HepG2 (cell line): ENCODE results near the gene RRBP1. TPM values are rescaled to one million over a fixed set of nuclear protein-coding genes. Genes with fewer than 3 reads are reported as not detected.
A peak's percentile ranks its signal among the peaks of the same experiment; 100 is the strongest.

Experiments used
- DNMT3B ChIP-seq: conservative IDR thresholded peaks from 2 replicates; pipeline ENCODE4 v1.6.1; 2016; ENCODE audit warnings: missing biosample characterization, control low read depth
- FOXP1 ChIP-seq, 2 experiments: fragments of 450-650 bp in 1 of 2; IDR thresholded peaks; 2 replicates each; pipeline ENCODE4 v1.6.1; 2017 to 2018; ENCODE audit warnings: antibody characterized with exemption in 1 of 2
- KLF13 ChIP-seq: sonication (generic); formaldehyde crosslinking; IDR thresholded peaks from 2 replicates; pipeline ENCODE4 v1.4.0; 2020; ENCODE audit warnings: mild to moderate bottlenecking, missing genetic modification reagents
- MAF1 ChIP-seq: sonication (generic); formaldehyde crosslinking; IDR thresholded peaks from 2 replicates; pipeline ENCODE4 v1.5.0; 2020; ENCODE audit warnings: missing genetic modification reagents, borderline replicate concordance
- NFATC3 ChIP-seq: sonication (generic); formaldehyde crosslinking; IDR thresholded peaks from 2 replicates; pipeline ENCODE4 v1.5.1; 2020; ENCODE audit warnings: mild to moderate bottlenecking, missing genetic modification reagents
- NPAS2 ChIP-seq: sonication (generic); formaldehyde crosslinking; IDR thresholded peaks from 2 replicates; pipeline ENCODE4 v1.8.0; 2022; ENCODE audit warnings: mild to moderate bottlenecking, missing genetic modification reagents, borderline replicate concordance
- POLR2A ChIP-seq, 2 experiments: IDR thresholded peaks; 2 replicates each; pipeline ENCODE4 v1.6.1; 2011; ENCODE audit warnings: low read depth in 2 of 2, low read length in 2 of 2, mild to moderate bottlenecking in 1 of 2, moderate library complexity in 1 of 2; ENCODE audit not compliant: insufficient read depth in 1 of 2
- THRA ChIP-seq: sonication (generic); formaldehyde crosslinking; IDR thresholded peaks from 2 replicates; pipeline ENCODE4 v1.4.0; 2020; ENCODE audit warnings: missing genetic modification reagents, borderline replicate concordance
- YY1 ChIP-seq: IDR thresholded peaks from 2 replicates; pipeline ENCODE4 v1.6.1; 2011; ENCODE audit warnings: low read length, low read depth, moderate library complexity, mild to moderate bottlenecking; ENCODE audit not compliant: insufficient read depth, insufficient replicate concordance
- ZFP91 ChIP-seq: sonication (generic); formaldehyde crosslinking; IDR thresholded peaks from 2 replicates; pipeline ENCODE4 v1.9.0; 2022; ENCODE audit warnings: missing genetic modification reagents, mild to moderate bottlenecking, borderline replicate concordance
- ZFY ChIP-seq: sonication (generic); formaldehyde crosslinking; IDR thresholded peaks from 2 replicates; pipeline ENCODE4 v1.4.0; 2020; ENCODE audit warnings: missing genetic modification reagents
- ZNF382 ChIP-seq: sonication (generic); formaldehyde crosslinking; IDR thresholded peaks from 2 replicates; pipeline ENCODE4 v1.5.0; 2020; ENCODE audit warnings: missing genetic modification reagents, mild to moderate bottlenecking, borderline replicate concordance
- ZNF564 ChIP-seq: sonication (generic); formaldehyde crosslinking; IDR thresholded peaks from 2 replicates; pipeline ENCODE4 v1.8.1; 2023; ENCODE audit warnings: mild to moderate bottlenecking, missing genetic modification reagents
- ZSCAN9 ChIP-seq: IDR thresholded peaks from 2 replicates; pipeline ENCODE4 v1.6.1; 2016; ENCODE audit warnings: borderline replicate concordance
- polyA plus RNA-seq, 8 experiments: library from polyadenylated mRNA; depleted of rRNA in 3 of 8; stranded (reverse) in 7 of 8; unstranded in 1 of 8; fragments of >200 nt; fragmentation: Illumina TruSeq in 4 of 8; extraction: Trizol in 4 of 8; gene quantifications; 2 replicates each; pipeline versions ENCODE4 v1.2.1 to v1.2.3, GENCODE V29; 2011 to 2016; ENCODE audit warnings: low read depth in 4 of 8, missing spikeins in 1 of 8, mixed read lengths in 1 of 8; ENCODE audit not compliant: insufficient read depth in 1 of 8
- total RNA-seq, 5 experiments: library from RNA; depleted of rRNA; stranded (reverse); fragments of >200 nt; fragmentation: Illumina TruSeq; extraction: Trizol; gene quantifications; 2 replicates each; pipeline ENCODE4 v1.2.3, GENCODE V29; 2016; ENCODE audit warnings: low read depth in 1 of 5
- TF ChIP-seq, protein P1 (sequence below), 2 experiments: sonication (generic) in 1 of 2; formaldehyde crosslinking in 1 of 2; IDR thresholded peaks; 2 replicates each; pipeline versions ENCODE4 v1.5.1 to v1.6.1; 2011 to 2020; ENCODE audit warnings: borderline replicate concordance in 1 of 2, low read depth in 1 of 2, low read length in 1 of 2, mild to moderate bottlenecking in 1 of 2, missing genetic modification reagents in 1 of 2, moderate library complexity in 1 of 2
- TF ChIP-seq, protein P2 (sequence below): IDR thresholded peaks from 2 replicates; pipeline ENCODE4 v1.6.1; 2016; ENCODE audit warnings: low read depth, control low read depth

Gene RRBP1
- total and polyA plus RNA-seq, 2 of the 13 experiments (the other 11 are each of a cell fraction or from before 2014, with no cell fraction given), result 150 to 222 TPM

GRCh38 chr20:17680836-17681725, 961 bp downstream of the RRBP1 start (continued):
- TF ChIP-seq, protein P1, sequence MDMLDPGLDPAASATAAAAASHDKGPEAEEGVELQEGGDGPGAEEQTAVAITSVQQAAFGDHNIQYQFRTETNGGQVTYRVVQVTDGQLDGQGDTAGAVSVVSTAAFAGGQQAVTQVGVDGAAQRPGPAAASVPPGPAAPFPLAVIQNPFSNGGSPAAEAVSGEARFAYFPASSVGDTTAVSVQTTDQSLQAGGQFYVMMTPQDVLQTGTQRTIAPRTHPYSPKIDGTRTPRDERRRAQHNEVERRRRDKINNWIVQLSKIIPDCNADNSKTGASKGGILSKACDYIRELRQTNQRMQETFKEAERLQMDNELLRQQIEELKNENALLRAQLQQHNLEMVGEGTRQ (IDR thresholded peaks at IDR 0.05; ENCODE audit: low read depth, low read length), result no peak
- TF ChIP-seq, protein P1 (CRISPR knock-in tag; IDR thresholded peaks at IDR 0.05; ENCODE audit: borderline replicate concordance), result no peak
- TF ChIP-seq ZFP91 (CRISPR knock-in tag) (no peak), NFATC3 (CRISPR knock-in tag) (no peak), KLF13 (CRISPR knock-in tag) (no peak), ZSCAN9 (no peak), ZNF382 (CRISPR knock-in tag) (no peak), NPAS2 (CRISPR knock-in tag) (no peak), ZFY (CRISPR knock-in tag) (no peak), MAF1 (CRISPR knock-in tag) (no peak), FOXP1 (IDR thresholded peaks at IDR 0.05) (no peak), FOXP1 (CRISPR knock-in tag; IDR thresholded peaks at IDR 0.05) (no peak), THRA (CRISPR knock-in tag) (peak; percentile 50; the same call in 1 of the 2 replicates), ZNF564 (CRISPR knock-in tag) (no peak; the same call in 1 of the 2 replicates), DNMT3B (CRISPR knock-in tag) (no peak), POLR2A (IDR thresholded peaks at IDR 0.05; ENCODE audit: insufficient read depth in 1 of 2, low read depth in 2 of 2, low read length in 2 of 2) (no peak), YY1 (peak; percentile 75)
- TF ChIP-seq, protein P2, sequence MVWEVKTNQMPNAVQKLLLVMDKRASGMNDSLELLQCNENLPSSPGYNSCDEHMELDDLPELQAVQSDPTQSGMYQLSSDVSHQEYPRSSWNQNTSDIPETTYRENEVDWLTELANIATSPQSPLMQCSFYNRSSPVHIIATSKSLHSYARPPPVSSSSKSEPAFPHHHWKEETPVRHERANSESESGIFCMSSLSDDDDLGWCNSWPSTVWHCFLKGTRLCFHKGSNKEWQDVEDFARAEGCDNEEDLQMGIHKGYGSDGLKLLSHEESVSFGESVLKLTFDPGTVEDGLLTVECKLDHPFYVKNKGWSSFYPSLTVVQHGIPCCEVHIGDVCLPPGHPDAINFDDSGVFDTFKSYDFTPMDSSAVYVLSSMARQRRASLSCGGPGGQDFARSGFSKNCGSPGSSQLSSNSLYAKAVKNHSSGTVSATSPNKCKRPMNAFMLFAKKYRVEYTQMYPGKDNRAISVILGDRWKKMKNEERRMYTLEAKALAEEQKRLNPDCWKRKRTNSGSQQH (CRISPR knock-in tag), result peak; percentile 53
